Adrenal gland (tissue), 5 donors: Measurements from ENCODE around the gene C14orf93.

Experiments used
- POLR2A ChIP-seq, 2 donors: fragments of 450-650 bp; IDR thresholded peaks; one replicate each; pipeline ENCODE4 v1.6.1; 2017; ENCODE audit warnings: antibody characterized with exemption in 2 of 2, mild to moderate bottlenecking in 2 of 2, moderate library complexity in 1 of 2
- TF ChIP-seq, protein P1 (sequence below), 6 experiments: fragments of 450-650 bp in 4 of 6; fragments of 200-600 bp in 2 of 6; sonication (generic) in 1 of 6; IDR thresholded peaks; 1 replicate in 5 of 6; 2 replicates in 1 of 6; pipeline versions ENCODE4 v1.5.1 to v1.8.0; 2016 to 2021; ENCODE audit warnings: antibody characterized with exemption in 6 of 6, mild to moderate bottlenecking in 2 of 6, moderate library complexity in 1 of 6
- donor health status: DM: no; HTN: no; CAD: no.

DNA sequence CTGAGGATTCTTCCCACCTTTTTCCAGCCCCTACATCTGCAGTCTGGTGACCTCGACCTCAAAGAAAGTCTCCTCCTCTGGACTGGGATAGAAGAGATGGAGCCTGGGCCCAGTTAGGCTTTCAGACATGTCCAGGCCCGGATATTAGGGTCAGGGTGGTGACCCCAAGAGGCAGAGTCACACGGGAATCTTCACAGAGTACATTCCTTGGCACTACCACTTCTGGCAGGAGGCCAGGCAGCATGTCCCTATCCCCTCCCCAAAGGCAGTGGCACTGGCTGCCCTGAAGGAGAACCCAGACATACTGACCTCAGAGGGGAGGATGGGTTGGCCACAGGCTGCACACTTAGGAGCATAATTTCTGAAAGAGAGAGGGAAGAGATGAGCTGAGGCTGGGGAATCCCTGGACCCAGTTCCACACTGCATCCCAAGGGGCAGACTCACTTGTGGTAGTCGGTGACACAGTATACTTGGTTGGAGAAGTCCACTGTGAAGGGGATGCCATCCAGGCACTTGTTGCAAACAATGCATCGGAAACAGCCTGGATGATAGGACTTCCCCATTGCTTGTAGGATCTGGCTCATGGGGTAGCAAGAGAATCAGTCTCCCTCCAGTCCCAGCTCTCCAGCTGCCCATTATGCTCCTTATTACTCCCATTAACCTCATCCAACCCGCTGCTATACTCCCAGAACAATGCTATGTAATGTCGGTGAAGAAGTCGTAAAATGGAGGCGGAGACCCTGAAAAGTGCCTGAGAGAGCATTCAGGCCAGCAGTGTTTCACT lies 35.2 kb downstream of the C14orf93 start:
- TF ChIP-seq, protein P1, sequence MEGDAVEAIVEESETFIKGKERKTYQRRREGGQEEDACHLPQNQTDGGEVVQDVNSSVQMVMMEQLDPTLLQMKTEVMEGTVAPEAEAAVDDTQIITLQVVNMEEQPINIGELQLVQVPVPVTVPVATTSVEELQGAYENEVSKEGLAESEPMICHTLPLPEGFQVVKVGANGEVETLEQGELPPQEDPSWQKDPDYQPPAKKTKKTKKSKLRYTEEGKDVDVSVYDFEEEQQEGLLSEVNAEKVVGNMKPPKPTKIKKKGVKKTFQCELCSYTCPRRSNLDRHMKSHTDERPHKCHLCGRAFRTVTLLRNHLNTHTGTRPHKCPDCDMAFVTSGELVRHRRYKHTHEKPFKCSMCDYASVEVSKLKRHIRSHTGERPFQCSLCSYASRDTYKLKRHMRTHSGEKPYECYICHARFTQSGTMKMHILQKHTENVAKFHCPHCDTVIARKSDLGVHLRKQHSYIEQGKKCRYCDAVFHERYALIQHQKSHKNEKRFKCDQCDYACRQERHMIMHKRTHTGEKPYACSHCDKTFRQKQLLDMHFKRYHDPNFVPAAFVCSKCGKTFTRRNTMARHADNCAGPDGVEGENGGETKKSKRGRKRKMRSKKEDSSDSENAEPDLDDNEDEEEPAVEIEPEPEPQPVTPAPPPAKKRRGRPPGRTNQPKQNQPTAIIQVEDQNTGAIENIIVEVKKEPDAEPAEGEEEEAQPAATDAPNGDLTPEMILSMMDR (IDR thresholded peaks at IDR 0.05) = no peak
- TF ChIP-seq POLR2A (IDR thresholded peaks at IDR 0.05) = no peak
